ENCODE results near the gene GSTM3. TPM values are rescaled to one million over a fixed set of nuclear protein-coding genes. Genes with fewer than 3 reads are reported as not detected.

The GSTM3 gene
- total and polyA plus RNA-seq, 9 of the 15 experiments (the other 6 are each of a cell fraction or from before 2014, with no cell fraction given): 3.9 to 24.5 (median 9.4) TPM

DNA sequence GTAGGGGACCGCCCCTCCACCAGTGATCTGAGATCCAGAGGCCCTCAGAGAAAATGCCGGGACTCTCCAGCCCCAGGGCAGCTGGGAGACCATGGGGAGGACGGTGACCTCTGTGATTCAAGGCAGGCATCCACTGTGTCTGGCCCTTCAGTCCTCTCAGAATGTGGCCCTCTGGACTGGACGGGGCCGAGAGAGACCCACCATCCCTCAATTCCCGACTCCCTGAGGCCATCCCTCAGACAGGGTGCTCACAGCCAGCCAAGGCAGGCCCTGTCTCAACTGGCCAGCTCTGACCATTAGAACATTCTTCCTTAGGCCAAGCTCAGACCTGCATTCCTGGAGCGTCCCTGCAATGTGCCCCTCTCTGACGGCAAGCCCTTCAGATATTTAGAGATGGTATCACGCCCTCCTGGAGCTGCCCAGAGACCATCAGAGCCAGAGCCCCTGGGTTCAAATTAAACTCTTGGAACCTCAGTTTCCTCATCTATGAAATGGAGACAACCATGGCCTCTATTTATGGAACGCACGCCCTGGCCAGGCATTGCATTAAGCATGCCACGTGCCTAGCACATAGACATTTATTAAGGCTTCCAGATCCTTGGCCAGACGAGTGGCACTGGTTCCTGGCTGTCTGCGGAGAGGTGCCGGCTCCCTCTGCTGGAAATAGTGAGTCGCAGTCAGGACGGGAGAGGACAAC, 32.5 kb upstream of the GSTM3 start (continued):
- TF ChIP-seq, protein P1, sequence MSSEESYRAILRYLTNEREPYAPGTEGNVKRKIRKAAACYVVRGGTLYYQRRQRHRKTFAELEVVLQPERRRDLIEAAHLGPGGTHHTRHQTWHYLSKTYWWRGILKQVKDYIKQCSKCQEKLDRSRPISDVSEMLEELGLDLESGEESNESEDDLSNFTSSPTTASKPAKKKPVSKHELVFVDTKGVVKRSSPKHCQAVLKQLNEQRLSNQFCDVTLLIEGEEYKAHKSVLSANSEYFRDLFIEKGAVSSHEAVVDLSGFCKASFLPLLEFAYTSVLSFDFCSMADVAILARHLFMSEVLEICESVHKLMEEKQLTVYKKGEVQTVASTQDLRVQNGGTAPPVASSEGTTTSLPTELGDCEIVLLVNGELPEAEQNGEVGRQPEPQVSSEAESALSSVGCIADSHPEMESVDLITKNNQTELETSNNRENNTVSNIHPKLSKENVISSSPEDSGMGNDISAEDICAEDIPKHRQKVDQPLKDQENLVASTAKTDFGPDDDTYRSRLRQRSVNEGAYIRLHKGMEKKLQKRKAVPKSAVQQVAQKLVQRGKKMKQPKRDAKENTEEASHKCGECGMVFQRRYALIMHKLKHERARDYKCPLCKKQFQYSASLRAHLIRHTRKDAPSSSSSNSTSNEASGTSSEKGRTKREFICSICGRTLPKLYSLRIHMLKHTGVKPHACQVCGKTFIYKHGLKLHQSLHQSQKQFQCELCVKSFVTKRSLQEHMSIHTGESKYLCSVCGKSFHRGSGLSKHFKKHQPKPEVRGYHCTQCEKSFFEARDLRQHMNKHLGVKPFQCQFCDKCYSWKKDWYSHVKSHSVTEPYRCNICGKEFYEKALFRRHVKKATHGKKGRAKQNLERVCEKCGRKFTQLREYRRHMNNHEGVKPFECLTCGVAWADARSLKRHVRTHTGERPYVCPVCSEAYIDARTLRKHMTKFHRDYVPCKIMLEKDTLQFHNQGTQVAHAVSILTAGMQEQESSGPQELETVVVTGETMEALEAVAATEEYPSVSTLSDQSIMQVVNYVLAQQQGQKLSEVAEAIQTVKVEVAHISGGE (CRISPR knock-in tag; IDR thresholded peaks at IDR 0.05): 0 out of 6 replicates have a peak, but pooled peaks of 2 of the 3 experiments have one; percentile 13 to 44
- TF ChIP-seq, protein P2, sequence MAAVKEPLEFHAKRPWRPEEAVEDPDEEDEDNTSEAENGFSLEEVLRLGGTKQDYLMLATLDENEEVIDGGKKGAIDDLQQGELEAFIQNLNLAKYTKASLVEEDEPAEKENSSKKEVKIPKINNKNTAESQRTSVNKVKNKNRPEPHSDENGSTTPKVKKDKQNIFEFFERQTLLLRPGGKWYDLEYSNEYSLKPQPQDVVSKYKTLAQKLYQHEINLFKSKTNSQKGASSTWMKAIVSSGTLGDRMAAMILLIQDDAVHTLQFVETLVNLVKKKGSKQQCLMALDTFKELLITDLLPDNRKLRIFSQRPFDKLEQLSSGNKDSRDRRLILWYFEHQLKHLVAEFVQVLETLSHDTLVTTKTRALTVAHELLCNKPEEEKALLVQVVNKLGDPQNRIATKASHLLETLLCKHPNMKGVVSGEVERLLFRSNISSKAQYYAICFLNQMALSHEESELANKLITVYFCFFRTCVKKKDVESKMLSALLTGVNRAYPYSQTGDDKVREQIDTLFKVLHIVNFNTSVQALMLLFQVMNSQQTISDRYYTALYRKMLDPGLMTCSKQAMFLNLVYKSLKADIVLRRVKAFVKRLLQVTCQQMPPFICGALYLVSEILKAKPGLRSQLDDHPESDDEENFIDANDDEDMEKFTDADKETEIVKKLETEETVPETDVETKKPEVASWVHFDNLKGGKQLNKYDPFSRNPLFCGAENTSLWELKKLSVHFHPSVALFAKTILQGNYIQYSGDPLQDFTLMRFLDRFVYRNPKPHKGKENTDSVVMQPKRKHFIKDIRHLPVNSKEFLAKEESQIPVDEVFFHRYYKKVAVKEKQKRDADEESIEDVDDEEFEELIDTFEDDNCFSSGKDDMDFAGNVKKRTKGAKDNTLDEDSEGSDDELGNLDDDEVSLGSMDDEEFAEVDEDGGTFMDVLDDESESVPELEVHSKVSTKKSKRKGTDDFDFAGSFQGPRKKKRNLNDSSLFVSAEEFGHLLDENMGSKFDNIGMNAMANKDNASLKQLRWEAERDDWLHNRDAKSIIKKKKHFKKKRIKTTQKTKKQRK (IDR thresholded peaks at IDR 0.05; ENCODE audit: borderline replicate concordance, low read depth, low read length): no peak
- no peak for TF ChIP-seq TARDBP (IDR thresholded peaks at IDR 0.05)
- TF ChIP-seq ETV6 (IDR thresholded peaks at IDR 0.05; ENCODE audit: borderline replicate concordance in 1 of 2, low read depth in 2 of 2, low read length in 1 of 2): no peak
- 0 out of 2 replicates have a peak, but pooled peaks have one; percentile 22 for TF ChIP-seq ETV6 (CRISPR knock-in tag; IDR thresholded peaks at IDR 0.05; ENCODE audit: borderline replicate concordance)
- no peak for TF ChIP-seq WHSC1 (IDR thresholded peaks at IDR 0.05; ENCODE audit: low read length)
- no peak for TF ChIP-seq NCOA4 (IDR thresholded peaks at IDR 0.05; ENCODE audit: partially characterized antibody)
- no peak for TF ChIP-seq CBFA2T3 (IDR thresholded peaks at IDR 0.05)
- TF ChIP-seq TAF9B (IDR thresholded peaks at IDR 0.05; ENCODE audit: partially characterized antibody): no peak
- no peak for TF ChIP-seq ZNF830 (CRISPR knock-in tag; IDR thresholded peaks at IDR 0.05)
- TF ChIP-seq SOX6 (IDR thresholded peaks at IDR 0.05): no peak
- no peak for TF ChIP-seq POLR3A (IDR thresholded peaks at IDR 0.05; ENCODE audit: borderline replicate concordance, extremely low read depth, insufficient read depth, insufficient read length)
- TF ChIP-seq POLR2AphosphoS5 (IDR thresholded peaks at IDR 0.05; ENCODE audit: control insufficient read depth, insufficient read depth, low read depth, low read length): no peak
- TF ChIP-seq, protein P3, sequence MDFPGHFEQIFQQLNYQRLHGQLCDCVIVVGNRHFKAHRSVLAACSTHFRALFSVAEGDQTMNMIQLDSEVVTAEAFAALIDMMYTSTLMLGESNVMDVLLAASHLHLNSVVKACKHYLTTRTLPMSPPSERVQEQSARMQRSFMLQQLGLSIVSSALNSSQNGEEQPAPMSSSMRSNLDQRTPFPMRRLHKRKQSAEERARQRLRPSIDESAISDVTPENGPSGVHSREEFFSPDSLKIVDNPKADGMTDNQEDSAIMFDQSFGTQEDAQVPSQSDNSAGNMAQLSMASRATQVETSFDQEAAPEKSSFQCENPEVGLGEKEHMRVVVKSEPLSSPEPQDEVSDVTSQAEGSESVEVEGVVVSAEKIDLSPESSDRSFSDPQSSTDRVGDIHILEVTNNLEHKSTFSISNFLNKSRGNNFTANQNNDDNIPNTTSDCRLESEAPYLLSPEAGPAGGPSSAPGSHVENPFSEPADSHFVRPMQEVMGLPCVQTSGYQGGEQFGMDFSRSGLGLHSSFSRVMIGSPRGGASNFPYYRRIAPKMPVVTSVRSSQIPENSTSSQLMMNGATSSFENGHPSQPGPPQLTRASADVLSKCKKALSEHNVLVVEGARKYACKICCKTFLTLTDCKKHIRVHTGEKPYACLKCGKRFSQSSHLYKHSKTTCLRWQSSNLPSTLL (IDR thresholded peaks at IDR 0.05): no peak
- TF ChIP-seq SMAD3 (CRISPR knock-in tag; conservative IDR thresholded peaks at IDR 0.05): 0 out of 2 replicates have a peak, but pooled peaks have one; percentile 48
- TF ChIP-seq, protein P4, sequence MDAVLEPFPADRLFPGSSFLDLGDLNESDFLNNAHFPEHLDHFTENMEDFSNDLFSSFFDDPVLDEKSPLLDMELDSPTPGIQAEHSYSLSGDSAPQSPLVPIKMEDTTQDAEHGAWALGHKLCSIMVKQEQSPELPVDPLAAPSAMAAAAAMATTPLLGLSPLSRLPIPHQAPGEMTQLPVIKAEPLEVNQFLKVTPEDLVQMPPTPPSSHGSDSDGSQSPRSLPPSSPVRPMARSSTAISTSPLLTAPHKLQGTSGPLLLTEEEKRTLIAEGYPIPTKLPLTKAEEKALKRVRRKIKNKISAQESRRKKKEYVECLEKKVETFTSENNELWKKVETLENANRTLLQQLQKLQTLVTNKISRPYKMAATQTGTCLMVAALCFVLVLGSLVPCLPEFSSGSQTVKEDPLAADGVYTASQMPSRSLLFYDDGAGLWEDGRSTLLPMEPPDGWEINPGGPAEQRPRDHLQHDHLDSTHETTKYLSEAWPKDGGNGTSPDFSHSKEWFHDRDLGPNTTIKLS (IDR thresholded peaks at IDR 0.05; ENCODE audit: borderline replicate concordance, low read depth): 0 out of 2 replicates have a peak, but pooled peaks have one; percentile 27
- TF ChIP-seq SNIP1 (IDR thresholded peaks at IDR 0.05; ENCODE audit: low read depth): no peak
